ENCODE data around the gene AKAP13. TPM values are rescaled to one million over a fixed set of nuclear protein-coding genes. Genes with fewer than 3 reads are reported as not detected.
A peak's percentile ranks its signal among the peaks of the same experiment; 100 is the strongest.
"Not testable (repeated sequence)": the region's sequence is repeated elsewhere in the genome, so short reads cannot be mapped to it uniquely, and the experiment has no call there.

AKAP13 gene
- total RNA-seq, 1 donor from 2014 or later, result 71.8 TPM

GRCh38 chr15:85412066-85412465, 31.7 kb downstream of the AKAP13 start:
- DNase-seq (ENCODE audit: low read depth, low spot score), result no peak

GRCh38 chr15:85412956-85413854, 32.8 kb downstream of the AKAP13 start:
- peak; percentile 91 for DNase-seq (ENCODE audit: low read depth, low spot score)

GRCh38 chr15:85414037-85414436, 33.6 kb downstream of the AKAP13 start:
- DNase-seq (ENCODE audit: low read depth, low spot score), result no peak

GRCh38 chr15:85414495-85414894, 34.1 kb downstream of the AKAP13 start:
- DNase-seq (ENCODE audit: low read depth, low spot score), result no peak

GRCh38 chr15:85414991-85415390, 34.6 kb downstream of the AKAP13 start:
- no peak for DNase-seq (ENCODE audit: low read depth, low spot score)

- DNase-seq (ENCODE audit: low read depth, low spot score), result no peak
Measured at GRCh38 chr15:85415783-85416182, 35.4 kb downstream of the AKAP13 start.

- no peak for DNase-seq (ENCODE audit: low read depth, low spot score)
Measured at GRCh38 chr15:85417276-85417675, 36.9 kb downstream of the AKAP13 start.

- DNase-seq (ENCODE audit: low read depth, low spot score), result no peak
Measured at GRCh38 chr15:85419161-85419560, 38.8 kb downstream of the AKAP13 start.

- DNase-seq (ENCODE audit: low read depth, low spot score), result no peak
Measured at GRCh38 chr15:85421116-85421925, 40.9 kb downstream of the AKAP13 start.

GRCh38 chr15:85422607-85423006, 42.2 kb downstream of the AKAP13 start:
- DNase-seq (ENCODE audit: low read depth, low spot score), result no peak

- DNase-seq (ENCODE audit: low read depth, low spot score), result no peak
Measured at GRCh38 chr15:85423256-85423655, 42.9 kb downstream of the AKAP13 start.

GRCh38 chr15:85424154-85424553, 43.8 kb downstream of the AKAP13 start:
- DNase-seq (ENCODE audit: low read depth, low spot score), result no peak

GRCh38 chr15:85426481-85426880, 46.1 kb downstream of the AKAP13 start:
- DNase-seq (ENCODE audit: low read depth, low spot score), result no peak

- no peak for DNase-seq (ENCODE audit: low read depth, low spot score)
Measured at GRCh38 chr15:85427286-85428028, 47.1 kb downstream of the AKAP13 start.

- no peak for DNase-seq (ENCODE audit: low read depth, low spot score)
Measured at GRCh38 chr15:85429522-85429921, 49.1 kb downstream of the AKAP13 start.

GRCh38 chr15:85430406-85431204, 50.2 kb downstream of the AKAP13 start:
- no peak for DNase-seq (ENCODE audit: low read depth, low spot score)

- no peak for DNase-seq (ENCODE audit: low read depth, low spot score)
Measured at GRCh38 chr15:85439996-85440395, 59.6 kb downstream of the AKAP13 start.

GRCh38 chr15:85440451-85440850, 60.0 kb downstream of the AKAP13 start:
- no peak for DNase-seq (ENCODE audit: low read depth, low spot score)

GRCh38 chr15:85441854-85442253, 61.5 kb downstream of the AKAP13 start:
- DNase-seq (ENCODE audit: low read depth, low spot score), result not testable (repeated sequence)

GRCh38 chr15:85443046-85443445, 62.6 kb downstream of the AKAP13 start:
- DNase-seq (ENCODE audit: low read depth, low spot score), result no peak

- DNase-seq (ENCODE audit: low read depth, low spot score), result peak; percentile 37
Measured at GRCh38 chr15:85443593-85444087, 63.2 kb downstream of the AKAP13 start.

All from pulmonary artery endothelial cell (primary cell).